Activated CD8-positive, alpha-beta T cell treated with anti-CD3 and anti-CD28 coated beads for 36 hours (primary cell): ENCODE results near the gene SMG6. TPM values are rescaled to one million over a fixed set of nuclear protein-coding genes. Genes with fewer than 3 reads are reported as not detected.

Experiments used
- ATAC-seq: fragments of 200-7000 bp; cut with Tn5 transposase; one replicate; pipeline ENCODE4 v1.10.0; 2021; ENCODE audit warnings: mild to moderate bottlenecking, moderate library complexity
- CTCF ChIA-PET: fragments of 350-600 bp; sonication (Branson Sonifier 250); formaldehyde crosslinking; loops from one replicate; lab custom pipeline; 2021; ENCODE audit warnings: antibody characterized with exemption; lab: Charles Lee
- POLR2A ChIA-PET: fragments of 350-600 bp; sonication (Branson Sonifier 250); formaldehyde crosslinking; loops from one replicate; lab custom pipeline; 2021; ENCODE audit warnings: antibody characterized with exemption; lab: Charles Lee
- DNase-seq: peaks from one replicate; pipeline ENCODE4 v3.0.0-alpha.2; 2020
- H3K27ac Mint-ChIP-seq: one replicate; pipeline ENCODE4 v1.8.0; 2021; ENCODE audit warnings: mild to moderate bottlenecking, mixed read lengths
- H3K27me3 Mint-ChIP-seq: one replicate; pipeline ENCODE4 v1.8.0; 2021; ENCODE audit warnings: mixed read lengths
- H3K36me3 Mint-ChIP-seq: one replicate; pipeline ENCODE4 v1.8.0; 2021; ENCODE audit warnings: low read depth, mixed read lengths
- H3K4me1 Mint-ChIP-seq: one replicate; pipeline ENCODE4 v1.8.0; 2021; ENCODE audit warnings: low read depth, mixed read lengths
- H3K4me3 Mint-ChIP-seq: one replicate; pipeline ENCODE4 v1.8.0; 2021; ENCODE audit warnings: mild to moderate bottlenecking, moderate library complexity, mixed read lengths
- H3K9me3 Mint-ChIP-seq: one replicate; pipeline ENCODE4 v1.8.0; 2021; ENCODE audit warnings: mixed read lengths
- CTCF ChIP-seq: fragments of 200-600 bp; IDR thresholded peaks from one replicate; pipeline ENCODE4 v1.8.0; 2022; ENCODE audit warnings: antibody characterized with exemption, mild to moderate bottlenecking
- intact Hi-C: fragments of 100-400 bp; cut with micrococcal nuclease; formaldehyde crosslinking; loops from one replicate; pipeline ENCODE4 v1.10.0; 2022
- total RNA-seq, 2 experiments: library from RNA; stranded (reverse); gene quantifications; one replicate each; pipeline ENCODE4 v1.2.3, GENCODE V29; 2021

The SMG6 gene
- total RNA-seq, 2 experiments from 2014 or later = 39.6 to 40.4 TPM

- no peaks in the 10 kb centered on the region for H3K9me3 Mint-ChIP-seq
- intact Hi-C loops = no loop called here
- no peak overlapping the region for H3K27ac Mint-ChIP-seq
- H3K4me3 Mint-ChIP-seq = no peak overlapping the region
- ChIA-PET POLR2A (no interaction called here), CTCF (interaction anchor here (1.8 kb wide), 1 partner anchor 58 kb away, joined by 7 read pairs; no protein-coding TSS in a partner anchor)
- H3K36me3 Mint-ChIP-seq = peaks cover 48% of the 10 kb centered on the region
- DNase-seq (no peak), ATAC-seq (no peak)
- H3K27me3 Mint-ChIP-seq = no peaks in the 10 kb centered on the region
- TF ChIP-seq CTCF = no peak
- H3K4me1 Mint-ChIP-seq = peaks cover 10% of the 10 kb centered on the region
Observed at GRCh38 chr17:2186937-2187336, 116.6 kb downstream of the SMG6 start.

GRCh38 chr17:2184993-2185931 lies 118.3 kb downstream of the SMG6 start:
- DNase-seq = peak; percentile 8
- Mint-ChIP-seq H3K4me3 (no peak overlapping the region), H3K36me3 (peaks cover 50% of the 10 kb centered on the region), H3K27ac (no peak overlapping the region), H3K4me1 (peaks cover 6% of the 10 kb centered on the region), H3K9me3 (no peaks in the 10 kb centered on the region), H3K27me3 (no peaks in the 10 kb centered on the region)
- intact Hi-C loops = no loop called here
- ATAC-seq = peak; percentile 45
- no peak for TF ChIP-seq CTCF
- CTCF ChIA-PET = interaction anchor here (1.0 kb wide), 1 partner anchor 131 kb away, joined by 4 read pairs; the partner anchor contains the start of gene HIC1
- POLR2A ChIA-PET = interaction anchor here (0.7 kb wide), 1 partner anchor 115 kb away, joined by 3 read pairs; no protein-coding TSS in a partner anchor

GRCh38 chr17:2183346-2183745 lies 120.2 kb downstream of the SMG6 start:
- Mint-ChIP-seq H3K9me3 (no peaks in the 10 kb centered on the region), H3K27me3 (no peaks in the 10 kb centered on the region), H3K36me3 (peaks cover 51% of the 10 kb centered on the region), H3K4me1 (peaks cover 3% of the 10 kb centered on the region), H3K4me3 (no peak overlapping the region), H3K27ac (no peak overlapping the region)
- DNase-seq (no peak), ATAC-seq (no peak)
- POLR2A ChIA-PET = interaction anchor here (0.6 kb wide), 1 partner anchor 36 kb away, joined by 3 read pairs; no protein-coding TSS in a partner anchor
- intact Hi-C loops = no loop called here
- CTCF ChIA-PET = interaction anchor here (0.9 to 1.8 kb wide), 2 partner anchors 12 to 61 kb away, joined by 3 to 6 read pairs; no protein-coding TSS in a partner anchor
- TF ChIP-seq CTCF = no peak

GRCh38 chr17:2181897-2182448 lies 121.6 kb downstream of the SMG6 start:
- H3K9me3 Mint-ChIP-seq = no peaks in the 10 kb centered on the region
- DNase-seq (no peak), ATAC-seq (no peak)
- TF ChIP-seq CTCF = no peak
- H3K4me1 Mint-ChIP-seq = peaks cover 6% of the 10 kb centered on the region
- intact Hi-C loops = no loop called here
- H3K27ac Mint-ChIP-seq = no peak overlapping the region
- no peak overlapping the region for H3K4me3 Mint-ChIP-seq
- ChIA-PET CTCF (interaction anchor here (1.0 to 1.8 kb wide), 5 partner anchors 8 to 128 kb away, joined by 3 to 6 read pairs (median 3); no protein-coding TSS in a partner anchor), POLR2A (interaction anchor here (1.1 to 1.5 kb wide), 2 partner anchors 126 to 170 kb away, joined by 3 read pairs; no protein-coding TSS in a partner anchor)
- H3K36me3 Mint-ChIP-seq = peaks cover 42% of the 10 kb centered on the region
- no peaks in the 10 kb centered on the region for H3K27me3 Mint-ChIP-seq
